ENCODE data around the gene METTL1.
A peak's percentile ranks its signal among the peaks of the same experiment; 100 is the strongest.
"Not testable (repeated sequence)": the region's sequence is repeated elsewhere in the genome, so short reads cannot be mapped to it uniquely, and the experiment has no call there.

The METTL1 gene

DNA sequence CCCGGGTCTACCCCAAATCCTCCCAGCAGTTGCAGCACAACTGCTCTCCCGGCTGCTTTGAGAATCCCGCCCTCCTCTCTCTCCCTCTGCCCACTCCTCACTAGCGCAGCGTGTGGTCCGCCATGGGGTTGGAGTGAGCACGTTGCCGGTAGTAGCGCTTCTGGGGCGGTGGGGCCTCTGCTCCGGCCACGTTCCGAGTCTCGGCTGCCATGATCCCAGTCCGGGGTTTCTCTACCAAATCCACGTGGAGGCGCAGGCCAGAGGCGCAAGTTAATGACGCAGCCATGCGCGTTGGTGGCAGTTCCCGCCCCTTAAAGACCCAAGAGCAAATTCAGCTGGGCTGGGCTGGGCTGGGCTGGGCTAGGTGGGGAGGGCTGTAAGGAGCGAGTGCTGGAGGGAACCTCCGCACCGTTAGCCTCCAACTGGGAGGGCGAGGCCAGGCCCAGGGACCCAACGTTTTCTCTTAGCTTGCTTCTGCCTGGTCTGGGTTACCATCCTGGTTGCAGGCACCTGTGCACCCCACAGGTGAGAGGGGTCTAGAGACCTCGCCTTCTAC lies at the start of gene METTL1:
Gene METTL1 (minus strand): TSS at position 233 of the 556 bp plus-strand sequence. CDS start 22 bp downstream, at position 211.
- peak; percentile 99 for DNase-seq

- DNase-seq: not testable (repeated sequence)
These were observed 49.1 kb upstream of the METTL1 start for GRCh38 chr12:57821015-57821414.

DNA sequence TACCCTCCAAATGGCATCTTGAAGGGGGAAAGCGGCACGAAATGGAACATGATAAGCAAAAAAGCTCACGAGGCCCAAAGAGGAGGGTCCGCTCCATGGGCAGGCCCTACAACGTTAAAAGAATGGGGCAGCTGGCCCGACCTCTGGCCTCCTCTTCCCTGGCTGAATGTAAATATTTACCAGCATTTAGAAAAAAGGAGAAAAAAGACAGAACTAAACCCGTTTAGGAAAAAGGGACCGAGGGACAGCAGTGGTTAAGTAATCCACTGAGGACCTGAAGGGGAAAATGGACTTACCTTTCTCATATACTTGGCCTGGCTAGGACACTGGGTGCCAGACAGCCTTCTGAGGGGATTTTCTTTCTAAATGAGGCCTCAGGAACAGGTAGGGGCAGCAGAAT lies 48.2 kb upstream of the METTL1 start:
- peak; percentile 29 for DNase-seq

DNA sequence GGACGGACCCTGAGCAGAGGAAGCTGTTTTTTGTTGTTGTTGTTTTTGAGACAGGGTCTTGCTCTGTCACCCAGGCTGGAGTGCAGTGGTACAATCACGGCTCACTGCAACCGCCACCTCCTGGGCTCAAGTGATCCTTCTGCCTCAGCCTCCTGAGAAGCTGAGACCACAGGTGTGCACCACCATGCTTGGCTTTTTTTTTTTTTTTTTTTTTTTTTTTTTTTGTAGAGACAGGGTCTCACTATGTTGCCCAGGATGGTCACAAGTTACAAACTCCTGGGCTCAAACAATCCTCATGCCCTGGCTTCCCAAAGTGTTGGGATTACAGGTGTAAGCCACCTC lies 46.1 kb upstream of the METTL1 start:
- DNase-seq: not testable (repeated sequence)

GRCh38 chr12:57817261-57817989 lies 45.5 kb upstream of the METTL1 start:
- DNase-seq: no peak

- no peak for DNase-seq
These were observed 44.9 kb upstream of the METTL1 start for GRCh38 chr12:57816855-57817151.

DNA sequence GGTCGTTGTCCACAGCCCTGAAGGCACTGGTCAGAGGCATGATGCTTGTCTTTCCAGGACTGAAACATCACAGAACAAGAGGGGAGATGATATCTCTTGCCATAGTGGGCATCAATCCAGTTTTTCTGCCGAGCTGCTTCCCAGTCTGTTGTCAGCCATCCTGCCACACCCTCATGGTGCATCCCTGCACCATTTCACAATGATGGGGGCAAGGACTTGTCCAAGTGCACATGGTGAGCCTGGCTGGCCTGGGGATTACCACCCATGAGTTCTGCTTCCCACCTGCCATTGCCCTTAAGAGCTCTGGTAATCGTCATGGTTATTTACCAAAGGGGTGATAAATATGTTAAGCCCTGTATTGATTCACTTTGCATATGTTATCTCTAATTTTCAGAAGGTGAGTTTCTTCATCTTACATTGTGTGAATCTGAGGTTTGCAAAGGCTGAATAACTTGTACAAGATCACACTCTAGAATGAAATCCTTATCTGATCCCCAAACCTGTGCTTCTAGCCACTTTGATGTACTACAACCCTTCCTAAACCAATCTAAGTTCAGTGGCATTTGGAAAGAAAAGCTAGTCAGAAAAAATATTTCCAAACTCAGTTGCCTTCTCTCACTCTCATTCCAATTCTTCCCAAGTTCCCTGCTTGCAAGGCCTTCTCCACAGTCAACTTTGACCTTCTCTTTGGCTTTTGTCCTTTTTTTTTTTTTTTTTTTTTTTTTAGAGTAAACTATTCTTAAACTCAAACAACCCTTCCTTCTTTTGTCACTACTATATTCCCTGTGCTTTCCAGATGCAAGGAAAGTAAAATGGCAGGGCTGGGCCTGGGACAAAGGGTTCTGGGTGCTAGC lies 44.3 kb upstream of the METTL1 start:
- peak; percentile 85 for DNase-seq

DNA sequence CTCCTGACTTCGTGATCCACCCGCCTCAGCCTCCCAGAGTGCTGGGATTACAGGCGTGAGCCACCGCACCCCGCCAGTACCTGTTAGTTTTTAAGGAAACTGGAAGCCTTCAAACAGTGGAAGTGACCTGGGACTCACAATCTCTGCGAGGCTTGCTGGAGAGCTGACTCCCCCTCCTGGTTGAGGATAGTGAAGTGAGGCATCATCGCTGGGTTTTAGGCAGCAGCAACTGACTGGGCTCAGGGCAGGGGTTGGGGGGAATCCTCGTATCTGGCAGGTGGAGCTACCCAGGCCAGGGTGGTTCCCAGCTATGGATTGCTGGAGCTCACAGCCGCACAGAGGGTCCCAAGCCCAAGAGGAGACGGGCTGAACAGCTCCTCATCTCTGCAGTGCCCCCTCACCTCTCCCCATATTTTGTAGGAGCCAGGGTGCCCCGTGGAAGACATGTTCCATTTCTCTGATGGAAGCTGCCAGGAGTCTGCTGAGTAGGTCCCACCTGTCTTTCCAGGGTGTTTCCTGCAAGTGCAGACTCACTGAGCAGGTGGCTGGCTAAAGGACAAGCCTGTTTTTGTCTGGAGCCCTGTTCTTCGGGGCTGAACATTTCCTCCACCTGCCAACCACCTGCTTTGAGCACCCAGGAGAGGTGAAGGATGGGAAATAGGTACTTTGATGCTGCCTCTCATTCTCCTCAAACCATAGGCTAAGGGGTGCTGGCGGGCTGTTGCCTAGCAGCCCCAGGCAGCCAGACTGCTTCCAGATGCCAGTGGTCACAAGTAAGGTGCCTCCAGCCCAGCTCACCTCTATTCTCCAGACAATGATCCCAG lies 43.5 kb upstream of the METTL1 start:
- DNase-seq: peak; percentile 99

GRCh38 chr12:57813971-57814772 lies 42.3 kb upstream of the METTL1 start:
- peak; percentile 23 for DNase-seq

DNA sequence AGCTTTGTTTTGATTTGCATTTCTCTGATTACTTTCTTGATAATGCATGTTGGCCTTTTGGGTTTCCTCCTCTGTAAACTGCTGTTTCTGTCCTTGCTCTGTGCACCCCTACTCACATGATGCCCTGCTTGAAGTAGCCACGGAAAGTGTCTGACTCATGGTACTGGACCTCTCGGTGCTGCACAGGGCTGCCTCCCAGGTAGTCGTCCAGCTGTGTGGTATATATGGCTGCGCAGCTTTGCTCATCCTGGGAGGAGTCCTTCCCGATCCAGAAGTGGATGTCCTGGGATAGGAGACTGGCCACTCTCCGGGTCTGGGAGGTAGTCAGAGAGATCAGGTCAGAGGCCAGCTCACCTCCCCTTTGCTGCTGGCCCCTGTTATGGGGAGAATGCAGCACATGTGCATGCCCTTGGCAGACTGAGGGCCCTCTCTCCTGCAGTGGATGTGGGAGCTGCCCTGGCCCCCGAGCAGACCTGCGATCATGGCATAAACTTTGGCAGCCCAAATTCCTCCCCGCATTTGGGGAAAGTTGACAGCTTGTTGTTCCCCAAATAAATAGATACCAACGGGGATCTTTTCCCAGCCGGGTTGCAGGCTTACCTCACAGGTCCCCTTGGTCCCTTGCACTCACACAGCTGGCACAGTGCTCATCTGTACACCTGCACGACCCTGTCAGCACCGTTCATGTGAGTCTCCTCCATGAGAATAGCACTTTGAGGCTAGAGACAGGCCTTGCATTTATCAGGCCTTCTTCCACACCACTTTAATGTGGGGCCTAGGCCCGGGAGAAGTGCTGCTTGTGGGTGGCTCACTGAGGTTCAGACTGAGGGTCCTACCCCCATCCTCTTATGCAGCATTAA lies 41.4 kb upstream of the METTL1 start:
- DNase-seq: peak; percentile 79

- peak; percentile 97 for DNase-seq
These were observed 39.3 kb upstream of the METTL1 start for GRCh38 chr12:57811028-57811755.

- no peak for DNase-seq
These were observed 38.5 kb upstream of the METTL1 start for GRCh38 chr12:57810450-57810849.

DNA sequence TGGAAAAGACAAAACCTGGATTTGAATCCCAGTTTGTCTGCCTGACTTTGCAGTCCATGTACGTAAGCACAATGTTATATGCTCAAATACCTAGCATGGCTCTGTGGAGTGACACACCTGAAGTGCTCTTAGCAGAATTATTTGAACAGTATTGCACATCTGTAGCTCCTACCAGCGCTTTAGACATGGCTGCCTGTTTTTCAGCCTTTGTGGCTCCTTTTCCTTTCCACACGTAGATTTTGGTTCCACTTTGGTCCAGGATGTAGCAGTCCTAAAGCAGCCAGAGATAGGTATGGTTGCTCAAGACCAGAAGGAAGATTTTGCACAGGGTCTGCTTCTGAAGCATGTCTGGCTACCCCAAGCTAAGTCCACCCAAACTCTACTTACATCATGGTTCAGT lies 37.5 kb upstream of the METTL1 start:
- DNase-seq: peak; percentile 23

DNA sequence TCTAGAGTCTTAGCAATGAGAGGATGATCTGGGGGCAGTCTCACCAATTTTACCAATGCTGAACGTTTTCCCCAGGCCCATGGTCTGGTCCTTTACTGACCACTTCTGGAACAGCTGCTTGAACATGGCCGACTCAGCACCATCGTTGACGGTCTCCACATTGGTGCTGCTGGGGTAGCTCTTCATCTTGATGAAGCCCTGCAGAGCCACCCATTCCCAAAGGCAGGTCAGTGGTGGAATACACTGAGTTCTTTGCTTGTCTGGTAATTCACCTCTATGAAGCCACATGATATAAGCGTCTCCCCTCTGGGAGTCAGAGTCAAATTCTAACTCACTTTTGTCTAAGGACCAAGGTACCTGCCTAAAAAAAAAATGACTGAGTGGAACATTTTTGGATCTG lies 36.4 kb upstream of the METTL1 start:
- DNase-seq: no peak

- no peak for DNase-seq
These were observed 35.4 kb upstream of the METTL1 start for GRCh38 chr12:57807285-57807684.

- DNase-seq: no peak
These were observed 34.8 kb upstream of the METTL1 start for GRCh38 chr12:57806677-57807076.

GRCh38 chr12:57803319-57803893 lies 31.5 kb upstream of the METTL1 start:
- peak; percentile 85 for DNase-seq

- DNase-seq: no peak
These were observed 30.7 kb upstream of the METTL1 start for GRCh38 chr12:57802607-57803006.

DNA sequence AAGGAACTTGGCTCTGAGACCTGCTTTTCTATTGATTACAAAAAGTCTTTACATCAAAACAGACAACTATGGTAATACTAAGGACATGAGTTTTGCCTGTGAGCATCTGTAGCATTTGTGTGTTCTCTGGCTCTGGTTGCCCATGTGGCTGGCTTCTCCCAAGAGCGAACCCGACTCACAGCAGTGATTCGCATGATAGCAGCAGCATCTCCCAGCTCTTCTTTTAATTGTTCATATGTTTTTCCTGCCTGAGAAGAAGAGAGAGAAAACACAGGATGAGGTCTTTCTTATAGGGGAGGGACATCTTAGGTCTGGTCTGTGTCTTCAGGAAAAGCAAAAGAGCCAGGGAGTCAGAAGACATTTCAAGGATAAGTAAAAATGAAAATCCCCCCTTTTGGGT lies 29.1 kb upstream of the METTL1 start:
- no peak for DNase-seq

- DNase-seq: no peak
These were observed 26.0 kb upstream of the METTL1 start for GRCh38 chr12:57797933-57798332.

Measured in DMS53 (cell line).